Activated CD8-positive, alpha-beta T cell treated with anti-CD3 and anti-CD28 coated beads, Interleukin-2, amount 10 ng/mL, durations not matched to agents 7 days and 5 days (primary cell): ENCODE measurements around the gene DTX1. TPM values are rescaled to one million over a fixed set of nuclear protein-coding genes. Genes with fewer than 3 reads are reported as not detected.

Source experiments
- ATAC-seq: fragments of 150-1000 bp; cut with Tn5 transposase; one replicate; pipeline ENCODE4 v1.10.0; 2021; ENCODE audit warnings: moderate library complexity
- CTCF ChIA-PET: fragments of 350-600 bp; sonication (Branson Sonifier 250); formaldehyde crosslinking; loops from one replicate; lab custom pipeline; 2021; ENCODE audit warnings: antibody characterized with exemption; lab: Charles Lee
- POLR2A ChIA-PET: fragments of 350-600 bp; sonication (Branson Sonifier 250); formaldehyde crosslinking; loops from one replicate; lab custom pipeline; 2021; ENCODE audit warnings: antibody characterized with exemption; lab: Charles Lee
- DNase-seq: peaks from one replicate; pipeline ENCODE4 v3.0.0-alpha.2; 2020
- H3K27ac Mint-ChIP-seq: one replicate; pipeline ENCODE4 v1.8.0; 2021; ENCODE audit warnings: mild to moderate bottlenecking, mixed read lengths
- H3K27me3 Mint-ChIP-seq: one replicate; pipeline ENCODE4 v1.8.0; 2021; ENCODE audit warnings: low read depth, mixed read lengths
- H3K36me3 Mint-ChIP-seq: one replicate; pipeline ENCODE4 v1.8.0; 2021; ENCODE audit warnings: low read depth, mixed read lengths
- H3K4me1 Mint-ChIP-seq: one replicate; pipeline ENCODE4 v1.8.0; 2021; ENCODE audit warnings: low read depth, mixed read lengths
- H3K4me3 Mint-ChIP-seq: one replicate; pipeline ENCODE4 v1.8.0; 2021; ENCODE audit warnings: mild to moderate bottlenecking, mixed read lengths
- H3K9me3 Mint-ChIP-seq: one replicate; pipeline ENCODE4 v1.8.0; 2022; ENCODE audit warnings: mixed read lengths; ENCODE audit not compliant: insufficient read depth
- total RNA-seq, 2 experiments: library from RNA; stranded (reverse); gene quantifications; one replicate each; pipeline ENCODE4 v1.2.3, GENCODE V29; 2021

The DTX1 gene
- total RNA-seq, 2 experiments from 2014 or later, result not detected

GRCh38 chr12:113056381-113056630 is 224 bp upstream of the DTX1 start:
- DNase-seq, result no peak
- Mint-ChIP-seq H3K27me3 (peaks cover 23% of the 10 kb centered on the region), H3K36me3 (no peaks in the 10 kb centered on the region), H3K4me3 (peak overlapping the region; percentile 31), H3K4me1 (no peaks in the 10 kb centered on the region), H3K9me3 (no peaks in the 10 kb centered on the region), H3K27ac (no peak overlapping the region)
- ChIA-PET POLR2A (no interaction called here), CTCF (interaction anchor here (1.0 to 1.3 kb wide), 2 partner anchors 14 to 42 kb away, joined by 3 read pairs; no protein-coding TSS in a partner anchor)
- ATAC-seq, result no peak

DNA sequence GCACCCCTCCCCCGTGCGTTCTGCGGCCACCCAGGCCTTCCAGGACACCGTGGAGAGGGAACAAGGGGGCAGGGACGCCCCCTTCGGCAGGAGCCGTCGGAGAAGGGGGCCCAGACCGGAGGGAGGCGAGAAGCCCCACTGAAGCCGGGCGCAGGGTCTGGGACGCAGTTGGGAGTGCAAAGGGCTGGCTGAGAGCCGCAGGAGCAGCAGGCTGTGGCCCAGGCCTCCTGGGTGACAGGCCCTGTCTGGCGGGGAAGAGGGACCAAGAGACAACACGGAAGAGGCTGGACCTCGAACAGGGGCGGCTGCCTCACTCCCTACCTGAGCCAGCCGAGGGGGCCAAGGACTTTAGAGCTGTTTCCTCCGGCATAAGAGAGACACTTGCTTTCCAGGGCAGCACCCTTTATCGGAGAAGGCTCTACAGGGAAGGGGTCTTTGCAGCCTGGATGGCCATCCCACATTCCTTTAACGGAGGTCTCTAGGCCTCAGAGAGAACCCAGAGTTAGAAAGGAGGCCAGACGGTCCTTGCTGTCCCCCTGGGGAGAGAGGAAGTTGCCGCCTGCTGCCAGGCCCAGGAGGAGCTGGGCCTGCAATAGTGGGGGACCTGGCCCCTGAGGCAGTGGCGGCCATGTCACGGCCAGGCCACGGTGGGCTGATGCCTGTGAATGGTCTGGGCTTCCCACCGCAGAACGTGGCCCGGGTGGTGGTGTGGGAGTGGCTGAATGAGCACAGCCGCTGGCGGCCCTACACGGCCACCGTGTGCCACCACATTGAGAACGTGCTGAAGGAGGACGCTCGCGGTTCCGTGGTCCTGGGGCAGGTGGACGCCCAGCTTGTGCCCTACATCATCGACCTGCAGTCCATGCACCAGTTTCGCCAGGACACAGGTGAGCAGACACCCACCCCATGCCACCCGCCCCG is 1.3 kb downstream of the DTX1 start:
- no peak for DNase-seq
- no peaks in the 10 kb centered on the region for H3K4me1 Mint-ChIP-seq
- no peak overlapping the region for H3K4me3 Mint-ChIP-seq
- H3K36me3 Mint-ChIP-seq, result no peaks in the 10 kb centered on the region
- ChIA-PET POLR2A (no interaction called here), CTCF (interaction anchor here (1.3 kb wide), 1 partner anchor 40 kb away, joined by 3 read pairs; no protein-coding TSS in a partner anchor)
- ATAC-seq, result no peak
- H3K27me3 Mint-ChIP-seq, result peaks cover 23% of the 10 kb centered on the region
- H3K27ac Mint-ChIP-seq, result no peak overlapping the region
- no peaks in the 10 kb centered on the region for H3K9me3 Mint-ChIP-seq

DNA sequence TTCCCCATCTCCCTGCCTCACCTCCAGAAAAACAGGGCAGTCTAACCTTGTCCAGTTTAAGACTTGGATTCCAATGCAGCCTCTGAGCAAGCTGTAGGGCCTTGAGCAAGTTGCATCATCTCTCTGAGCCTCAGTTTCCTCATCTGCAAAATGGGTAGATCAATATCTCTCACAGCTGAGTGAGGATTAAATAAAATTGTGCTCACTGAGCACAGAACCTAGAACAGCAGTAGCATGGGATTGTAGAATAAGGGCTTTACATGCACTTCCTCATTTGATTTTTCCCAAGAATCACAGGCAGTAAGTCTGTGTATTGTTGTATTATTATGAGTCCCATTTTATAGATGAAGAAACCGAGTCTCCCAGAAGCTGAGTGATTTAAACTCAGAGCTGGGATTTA is 2.0 kb downstream of the DTX1 start:
- H3K27ac Mint-ChIP-seq, result no peak overlapping the region
- peaks cover 22% of the 10 kb centered on the region for H3K27me3 Mint-ChIP-seq
- no peak overlapping the region for H3K4me3 Mint-ChIP-seq
- no peaks in the 10 kb centered on the region for H3K9me3 Mint-ChIP-seq
- DNase-seq (no peak), ATAC-seq (no peak)
- ChIA-PET POLR2A (no interaction called here), CTCF (no interaction called here)
- no peaks in the 10 kb centered on the region for H3K4me1 Mint-ChIP-seq
- H3K36me3 Mint-ChIP-seq, result no peaks in the 10 kb centered on the region

DNA sequence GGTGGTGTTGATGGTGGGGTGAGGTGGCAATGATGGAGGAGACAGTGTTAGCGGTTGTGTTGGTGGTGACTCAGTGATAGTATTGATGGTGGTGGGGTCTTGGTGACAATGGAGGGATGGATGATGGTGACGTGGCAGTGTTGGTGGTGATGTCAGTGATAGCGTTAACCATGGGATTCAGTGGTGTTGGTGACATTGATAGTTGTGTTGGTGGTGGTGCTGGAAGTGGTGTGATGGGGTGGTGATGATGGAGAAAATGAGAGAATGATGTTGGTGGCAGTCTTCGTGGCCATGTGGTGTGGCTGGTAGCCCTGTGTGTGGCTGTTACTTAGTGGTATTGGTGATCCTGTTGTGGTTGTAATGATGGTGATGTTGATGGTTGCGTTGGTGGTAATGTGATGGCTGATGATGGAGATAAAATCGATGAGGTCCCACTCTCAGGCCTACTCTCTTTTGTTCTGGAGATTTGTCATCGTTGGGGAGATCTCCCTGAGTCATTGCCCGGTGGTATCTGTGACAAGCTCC is 2.6 kb downstream of the DTX1 start:
- no peaks in the 10 kb centered on the region for H3K4me1 Mint-ChIP-seq
- no peak overlapping the region for H3K4me3 Mint-ChIP-seq
- ATAC-seq, result no peak
- DNase-seq, result no peak
- CTCF ChIA-PET, result no interaction called here
- no peaks in the 10 kb centered on the region for H3K9me3 Mint-ChIP-seq
- H3K36me3 Mint-ChIP-seq, result no peaks in the 10 kb centered on the region
- POLR2A ChIA-PET, result no interaction called here
- H3K27me3 Mint-ChIP-seq, result peaks cover 22% of the 10 kb centered on the region
- H3K27ac Mint-ChIP-seq, result no peak overlapping the region

DNA sequence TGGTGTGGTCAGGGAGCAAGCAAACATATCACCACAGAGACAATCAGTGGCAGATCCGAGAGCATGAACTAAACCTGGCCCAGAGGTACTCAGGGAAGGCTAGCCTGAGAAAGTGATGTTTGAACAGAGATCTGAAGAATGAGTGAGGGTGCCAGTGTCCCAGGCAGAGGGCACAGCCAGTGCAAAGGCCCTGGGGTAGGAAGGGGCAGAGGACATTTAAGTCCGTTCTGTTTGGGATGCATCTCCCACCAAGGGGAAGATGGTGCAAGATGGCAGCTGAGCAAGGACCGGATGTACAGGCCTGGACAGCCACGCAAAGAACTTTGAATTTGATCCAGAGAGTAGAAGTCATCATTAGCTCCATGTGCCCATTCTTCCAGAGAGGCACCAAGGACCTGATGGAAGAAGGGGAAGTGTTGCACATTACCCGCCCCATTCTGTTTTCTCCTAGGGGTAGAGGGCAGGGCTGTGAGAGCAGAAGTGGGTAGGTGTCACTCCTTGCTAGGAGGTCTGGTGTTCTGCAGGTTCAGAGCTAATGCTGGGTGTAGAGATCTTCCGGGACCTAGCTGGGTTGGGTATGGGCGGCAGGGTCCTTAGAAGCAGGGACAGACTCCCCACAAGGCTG is 3.9 kb downstream of the DTX1 start:
- Mint-ChIP-seq H3K4me1 (no peaks in the 10 kb centered on the region), H3K9me3 (no peaks in the 10 kb centered on the region), H3K27me3 (peaks cover 11% of the 10 kb centered on the region), H3K4me3 (no peak overlapping the region), H3K36me3 (no peaks in the 10 kb centered on the region), H3K27ac (no peak overlapping the region)
- POLR2A ChIA-PET, result interaction anchor here (1.0 kb wide), 1 partner anchor 11 kb away, joined by 3 read pairs; no protein-coding TSS in a partner anchor
- DNase-seq (no peak), ATAC-seq (no peak)
- CTCF ChIA-PET, result no interaction called here

DNA sequence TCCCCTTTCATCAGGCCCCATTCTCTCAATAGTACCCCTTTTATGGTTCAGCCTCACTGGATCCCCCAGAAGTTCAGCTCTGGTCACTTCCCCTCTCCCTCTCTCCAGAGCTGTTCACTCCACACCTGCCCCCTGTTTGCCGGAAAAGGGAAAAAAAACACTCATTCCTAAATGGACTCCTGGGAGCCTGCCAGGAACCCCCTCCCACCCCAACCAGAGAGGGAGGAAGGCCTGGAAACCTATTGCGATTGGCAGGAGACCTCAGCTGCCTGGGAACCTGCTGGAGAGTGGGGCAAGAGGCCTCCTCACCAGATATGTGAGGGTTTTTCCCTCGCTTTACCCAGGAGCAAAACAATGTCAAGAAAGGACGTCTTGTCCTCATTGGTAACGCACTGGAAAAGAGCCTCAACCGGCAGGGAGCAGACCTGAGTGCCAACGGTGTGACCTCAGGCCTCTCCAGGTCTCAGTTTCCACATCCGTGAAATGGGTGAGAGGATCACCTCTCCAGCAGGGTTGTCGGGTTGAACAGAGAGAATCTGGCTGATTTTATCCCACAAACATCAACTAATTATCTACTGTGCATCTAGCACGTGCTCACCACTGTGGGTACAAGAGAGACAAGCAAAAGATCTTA is 4.6 kb downstream of the DTX1 start:
- Mint-ChIP-seq H3K4me1 (no peaks in the 10 kb centered on the region), H3K36me3 (no peaks in the 10 kb centered on the region), H3K27me3 (peaks cover 3% of the 10 kb centered on the region), H3K9me3 (no peaks in the 10 kb centered on the region), H3K4me3 (no peak overlapping the region), H3K27ac (no peak overlapping the region)
- ChIA-PET POLR2A (interaction anchor here (1.0 kb wide), 1 partner anchor 12 kb away, joined by 3 read pairs; no protein-coding TSS in a partner anchor), CTCF (interaction anchor here (1.2 kb wide), 1 partner anchor 12 kb away, joined by 3 read pairs; no protein-coding TSS in a partner anchor)
- DNase-seq (no peak), ATAC-seq (no peak)

GRCh38 chr12:113062502-113063395 is 6.2 kb downstream of the DTX1 start:
- ChIA-PET POLR2A (no interaction called here), CTCF (interaction anchor here (0.9 to 1.2 kb wide), 3 partner anchors 14 to 70 kb away, joined by 3 read pairs; no protein-coding TSS in a partner anchor)
- H3K4me1 Mint-ChIP-seq, result no peaks in the 10 kb centered on the region
- H3K27ac Mint-ChIP-seq, result no peak overlapping the region
- DNase-seq (no peak), ATAC-seq (no peak)
- no peaks in the 10 kb centered on the region for H3K9me3 Mint-ChIP-seq
- H3K4me3 Mint-ChIP-seq, result no peak overlapping the region
- no peaks in the 10 kb centered on the region for H3K36me3 Mint-ChIP-seq
- no peaks in the 10 kb centered on the region for H3K27me3 Mint-ChIP-seq

DNA sequence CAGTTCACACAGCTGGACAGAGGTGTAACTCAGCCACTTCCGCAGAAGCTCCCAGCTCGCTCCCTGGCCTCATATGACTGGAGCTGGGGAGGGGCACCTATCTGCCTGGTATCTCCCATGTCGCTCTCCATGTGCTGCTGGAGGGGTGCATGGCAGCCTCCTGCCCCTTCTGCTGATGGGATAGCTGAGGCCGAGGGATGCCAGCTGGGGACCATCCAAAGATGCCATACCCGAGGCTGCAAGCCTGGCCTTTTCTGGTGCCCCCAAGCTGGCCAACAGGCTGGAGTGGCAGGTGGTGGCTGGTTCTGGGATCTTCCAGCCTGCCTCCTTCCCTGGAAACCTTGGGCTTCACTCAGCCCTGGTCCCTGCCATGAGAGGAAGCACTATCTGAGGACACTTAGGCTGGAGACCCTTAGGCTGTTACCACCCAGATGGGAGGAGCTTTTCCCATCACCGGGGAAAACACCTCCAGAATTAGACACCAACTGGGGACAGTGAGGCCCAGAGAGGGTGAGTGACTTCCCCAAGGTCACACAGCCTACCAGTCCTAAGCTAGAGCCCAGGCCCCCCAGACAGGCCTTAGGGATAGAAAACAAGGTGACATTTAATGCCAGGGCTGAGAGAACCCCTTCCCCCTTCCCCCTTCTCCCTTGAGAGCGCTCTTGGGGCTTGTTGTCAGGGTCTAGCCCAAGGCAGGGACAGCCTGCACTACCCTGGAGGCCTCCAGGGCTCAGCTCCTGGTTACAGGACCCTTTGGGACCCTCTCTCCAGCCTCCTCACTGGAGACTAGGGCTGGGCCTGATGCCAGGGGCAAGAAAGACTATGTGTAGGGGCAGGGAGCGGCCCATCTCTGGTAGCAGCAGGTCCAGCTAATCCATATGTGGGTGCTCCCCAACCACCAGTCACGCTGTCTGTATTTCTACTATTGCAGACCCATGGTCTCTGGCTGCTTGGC is 7.1 kb downstream of the DTX1 start:
- ChIA-PET POLR2A (no interaction called here), CTCF (interaction anchor here (0.9 kb wide), 1 partner anchor 36 kb away, joined by 3 read pairs; no protein-coding TSS in a partner anchor)
- no peaks in the 10 kb centered on the region for H3K4me1 Mint-ChIP-seq
- no peak overlapping the region for H3K4me3 Mint-ChIP-seq
- ATAC-seq (no peak), DNase-seq (no peak)
- no peak overlapping the region for H3K27ac Mint-ChIP-seq
- H3K9me3 Mint-ChIP-seq, result no peaks in the 10 kb centered on the region
- no peaks in the 10 kb centered on the region for H3K36me3 Mint-ChIP-seq
- no peaks in the 10 kb centered on the region for H3K27me3 Mint-ChIP-seq

DNA sequence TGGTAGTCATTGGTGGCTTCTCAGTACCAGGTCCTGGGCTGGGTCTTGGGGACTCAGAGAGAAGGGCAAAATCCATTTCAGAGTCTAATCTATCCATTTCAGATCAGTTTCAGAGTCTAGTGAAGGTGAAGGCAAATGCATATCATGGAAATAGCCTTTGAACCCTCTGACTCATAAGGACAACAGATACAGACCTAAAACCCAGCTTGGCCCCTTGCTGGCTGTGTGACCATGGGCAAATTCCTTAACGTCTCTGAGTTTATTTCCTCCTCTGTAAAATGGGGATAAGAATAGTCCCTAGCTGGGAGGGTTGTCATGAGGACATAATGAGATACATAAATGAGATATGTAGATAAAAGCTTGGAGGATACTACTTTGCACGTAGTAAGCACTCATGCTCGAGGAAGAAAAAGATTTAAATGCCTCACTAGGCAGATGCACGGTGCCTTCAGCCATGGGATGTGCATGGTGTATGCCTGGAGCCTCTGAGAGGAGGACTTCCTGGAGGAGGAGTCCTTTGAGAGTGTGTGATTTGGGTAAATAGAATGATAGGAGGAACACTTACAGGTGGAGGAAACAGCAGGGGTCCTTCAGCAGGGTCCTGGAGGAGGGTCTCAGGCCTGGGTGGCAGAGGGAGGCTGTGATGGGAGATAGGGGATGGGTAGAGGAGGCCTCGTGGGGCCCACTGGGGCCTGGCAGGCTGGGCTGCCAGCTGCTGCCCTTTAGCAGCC is 8.0 kb downstream of the DTX1 start:
- ChIA-PET CTCF (no interaction called here), POLR2A (no interaction called here)
- no peaks in the 10 kb centered on the region for H3K9me3 Mint-ChIP-seq
- H3K4me3 Mint-ChIP-seq, result no peak overlapping the region
- ATAC-seq, result no peak
- H3K4me1 Mint-ChIP-seq, result peaks cover 4% of the 10 kb centered on the region
- H3K36me3 Mint-ChIP-seq, result no peaks in the 10 kb centered on the region
- no peaks in the 10 kb centered on the region for H3K27me3 Mint-ChIP-seq
- DNase-seq, result no peak
- H3K27ac Mint-ChIP-seq, result no peak overlapping the region
